Measurements from ENCODE around the gene RUFY3.
A peak's percentile ranks its signal among the peaks of the same experiment; 100 is the strongest.
"Not testable (repeated sequence)": the region's sequence is repeated elsewhere in the genome, so short reads cannot be mapped to it uniquely, and the experiment has no call there.

Gene RUFY3, protein sequence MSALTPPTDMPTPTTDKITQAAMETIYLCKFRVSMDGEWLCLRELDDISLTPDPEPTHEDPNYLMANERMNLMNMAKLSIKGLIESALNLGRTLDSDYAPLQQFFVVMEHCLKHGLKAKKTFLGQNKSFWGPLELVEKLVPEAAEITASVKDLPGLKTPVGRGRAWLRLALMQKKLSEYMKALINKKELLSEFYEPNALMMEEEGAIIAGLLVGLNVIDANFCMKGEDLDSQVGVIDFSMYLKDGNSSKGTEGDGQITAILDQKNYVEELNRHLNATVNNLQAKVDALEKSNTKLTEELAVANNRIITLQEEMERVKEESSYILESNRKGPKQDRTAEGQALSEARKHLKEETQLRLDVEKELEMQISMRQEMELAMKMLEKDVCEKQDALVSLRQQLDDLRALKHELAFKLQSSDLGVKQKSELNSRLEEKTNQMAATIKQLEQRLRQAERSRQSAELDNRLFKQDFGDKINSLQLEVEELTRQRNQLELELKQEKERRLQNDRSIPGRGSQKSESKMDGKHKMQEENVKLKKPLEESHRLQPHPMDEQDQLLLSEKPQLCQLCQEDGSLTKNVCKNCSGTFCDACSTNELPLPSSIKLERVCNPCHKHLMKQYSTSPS

DNA sequence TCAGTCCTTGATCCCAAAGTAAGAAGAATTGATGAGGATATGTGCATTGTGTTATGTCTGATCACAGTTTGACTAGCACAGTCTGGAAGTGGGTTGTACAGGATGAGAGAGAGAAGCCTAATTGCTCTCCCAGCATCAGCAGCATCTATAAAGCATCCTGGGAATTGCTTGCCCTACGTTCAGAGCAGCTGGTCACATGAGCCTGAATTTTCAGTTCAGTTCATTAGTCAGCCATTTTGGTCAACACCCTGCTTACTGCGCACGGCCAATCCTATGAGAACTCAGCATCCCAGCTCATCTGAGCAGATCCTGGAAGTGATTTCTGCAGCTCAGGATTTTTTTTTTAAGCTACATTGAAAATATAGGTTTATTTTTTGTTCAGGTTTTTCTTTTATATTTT lies at the start of gene RUFY3:
Gene RUFY3, plus strand, starts transcription at position 218 of the 400 bp plus-strand sequence. CDS start 610 bp downstream, outside the sequence.
- DNase-seq, result no peak

DNA sequence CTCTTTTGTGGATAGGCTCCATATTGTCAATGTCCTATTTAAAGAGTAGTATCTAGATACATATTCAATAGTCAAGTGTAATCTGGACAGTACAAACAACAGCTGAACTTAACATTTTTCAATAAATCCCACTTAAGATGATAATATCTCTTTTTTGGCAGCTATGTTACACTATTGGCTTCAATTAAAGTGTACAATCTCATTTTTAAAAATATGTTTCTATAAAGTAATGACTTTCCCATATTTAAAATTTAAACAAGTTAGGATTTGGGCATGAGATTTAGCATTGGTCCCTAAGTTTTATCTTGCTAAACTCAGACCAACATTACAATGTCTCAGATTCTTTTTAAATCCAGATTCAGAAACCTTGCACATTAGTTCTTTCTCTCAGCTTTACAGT lies 47.6 kb upstream of the RUFY3 start:
- no peak for DNase-seq

DNA sequence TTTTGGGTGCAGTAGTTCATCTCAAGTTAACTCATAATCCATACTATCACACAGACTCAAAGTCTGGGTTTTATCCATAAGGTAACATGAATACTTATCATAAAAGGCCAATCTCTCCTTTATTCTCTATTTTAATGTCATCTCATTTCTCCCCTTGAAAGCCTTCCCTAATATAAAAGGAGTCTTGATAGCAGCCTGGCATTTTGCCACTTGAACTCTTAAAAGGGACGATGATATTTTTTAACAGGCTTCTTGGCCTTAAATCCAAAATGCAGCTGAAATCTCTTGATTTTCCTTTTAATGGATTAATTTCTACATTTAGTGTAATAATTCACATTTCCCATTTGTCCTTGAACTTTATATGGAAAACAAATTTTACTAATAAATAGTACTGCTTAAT lies 47.0 kb upstream of the RUFY3 start:
- no peak for DNase-seq

DNA sequence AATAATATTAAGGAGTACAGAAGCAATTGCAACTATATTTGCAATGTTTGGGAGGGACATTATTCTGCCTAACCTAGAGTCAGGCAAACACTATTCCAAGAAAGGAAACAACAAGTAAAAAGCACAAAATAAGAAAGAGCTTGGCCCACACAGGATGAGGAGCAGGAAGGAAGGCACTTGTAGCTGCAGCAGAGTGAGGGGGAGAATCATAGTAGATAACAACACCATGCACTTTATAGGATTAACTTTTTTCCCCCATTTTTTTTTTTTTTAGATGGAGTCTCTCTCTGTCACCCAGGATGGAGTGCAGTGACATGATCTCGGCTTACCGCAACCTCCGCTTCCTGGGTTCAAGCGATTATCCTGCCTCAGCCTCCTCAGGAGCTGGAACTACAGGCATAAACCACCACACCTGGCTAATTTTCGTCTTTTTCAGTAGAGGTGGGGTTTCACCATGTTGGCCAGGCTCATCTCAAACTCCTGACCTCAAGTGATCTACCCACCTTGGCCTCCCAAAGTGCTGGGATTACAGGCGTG lies 45.1 kb upstream of the RUFY3 start:
- DNase-seq, result no peak

DNA sequence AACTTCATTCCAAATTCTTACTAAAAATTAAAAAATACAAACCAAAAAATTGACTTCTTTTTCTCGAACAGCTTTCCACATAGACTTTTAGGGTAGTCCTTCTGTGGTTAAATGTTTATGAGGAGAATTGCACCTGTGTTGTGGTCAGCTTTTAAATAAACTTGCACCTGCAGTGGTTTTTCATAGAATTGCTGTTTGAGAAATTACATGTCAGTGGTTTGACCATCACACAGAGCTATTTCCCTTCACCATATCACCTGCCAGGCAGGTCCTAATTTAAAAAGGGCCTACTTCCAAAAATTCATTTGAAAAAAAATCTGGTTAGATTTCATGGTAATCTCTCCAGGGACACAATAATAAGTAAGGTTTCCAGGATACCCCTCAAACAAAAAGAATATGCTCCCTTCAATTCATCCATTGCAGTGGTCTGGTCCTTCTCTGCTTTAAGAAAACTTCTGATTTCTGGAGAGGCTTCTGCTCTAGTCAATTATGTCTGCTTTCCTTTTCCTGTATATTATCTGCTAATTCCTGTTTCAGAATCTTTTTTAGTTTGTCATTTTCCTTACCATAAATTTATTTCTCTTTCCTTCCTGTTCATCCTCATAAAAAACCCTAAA lies 43.3 kb upstream of the RUFY3 start:
- DNase-seq, result no peak

DNA sequence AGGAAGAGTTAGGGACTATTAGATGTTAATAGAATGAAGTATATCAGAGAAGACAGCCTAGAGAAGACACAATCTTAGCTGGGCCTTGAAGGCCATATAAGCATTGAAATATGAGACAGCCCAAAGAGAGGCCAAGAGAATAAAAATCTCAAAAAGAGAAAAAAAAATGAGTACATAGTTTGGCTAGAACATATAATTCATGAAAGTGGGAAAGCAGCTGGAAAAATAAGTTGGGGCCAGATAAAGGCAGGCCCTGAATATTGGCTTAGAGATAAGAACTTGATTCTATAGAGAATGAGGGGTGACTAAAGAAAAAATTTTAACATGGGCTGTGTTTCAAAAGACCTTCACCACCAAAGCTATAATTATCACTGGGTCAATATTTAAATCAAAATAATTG lies 40.8 kb upstream of the RUFY3 start:
- DNase-seq, result no peak

DNA sequence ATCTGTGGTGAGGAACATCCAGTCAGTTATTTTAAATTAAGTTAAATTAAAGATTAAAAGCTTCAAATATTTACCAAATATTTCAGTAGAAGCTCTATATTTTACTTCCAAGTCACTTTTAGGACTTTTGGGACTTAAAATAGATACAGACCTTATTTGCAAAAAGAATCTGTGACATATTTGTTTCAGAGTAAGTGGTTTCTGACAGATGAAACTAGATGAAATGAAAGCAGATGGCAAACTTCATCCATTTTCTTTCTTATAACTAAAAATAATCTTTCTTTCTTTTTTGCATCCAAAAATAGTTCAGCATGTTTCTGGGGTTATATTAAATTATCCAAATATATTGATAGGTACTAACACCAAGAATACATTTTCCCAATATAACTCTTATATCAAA lies 40.1 kb upstream of the RUFY3 start:
- no peak for DNase-seq

DNA sequence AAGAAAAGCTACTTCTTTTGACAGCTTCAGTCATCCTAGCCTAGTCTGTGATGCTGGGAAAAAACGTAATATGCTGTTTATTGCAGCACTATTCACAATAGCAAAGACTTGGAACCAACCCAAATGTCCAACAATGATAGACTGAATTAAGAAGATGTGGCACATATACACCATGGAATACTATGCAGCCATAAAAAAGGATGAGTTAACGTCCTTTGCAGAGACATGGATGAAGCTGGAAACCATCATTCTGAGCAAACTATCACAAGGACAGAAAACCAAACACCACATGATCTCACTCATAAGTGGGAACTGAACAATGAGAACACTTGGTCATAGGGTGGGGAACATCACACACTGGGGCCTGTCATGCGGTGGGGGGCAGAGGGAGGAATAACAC lies 39.6 kb upstream of the RUFY3 start:
- not testable (repeated sequence) for DNase-seq

DNA sequence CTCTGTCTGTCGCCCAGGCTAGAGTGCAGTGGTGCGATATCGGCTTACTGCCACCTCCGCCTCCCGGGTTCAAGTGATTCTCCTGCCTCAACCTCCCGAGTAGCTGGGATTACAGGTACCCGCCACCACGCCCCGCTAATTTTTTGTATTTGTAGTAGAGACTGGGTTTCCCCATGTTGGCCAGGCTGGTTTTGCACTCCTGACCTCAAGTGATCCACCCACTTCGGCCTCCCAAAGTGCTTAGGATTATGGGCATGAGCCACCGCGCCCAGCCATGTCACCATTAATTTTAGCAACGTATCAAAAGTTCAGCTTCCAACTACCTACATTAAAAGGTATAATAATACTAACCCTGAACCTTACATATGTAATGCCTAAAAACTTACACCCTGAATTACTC lies 34.4 kb upstream of the RUFY3 start:
- no peak for DNase-seq

DNA sequence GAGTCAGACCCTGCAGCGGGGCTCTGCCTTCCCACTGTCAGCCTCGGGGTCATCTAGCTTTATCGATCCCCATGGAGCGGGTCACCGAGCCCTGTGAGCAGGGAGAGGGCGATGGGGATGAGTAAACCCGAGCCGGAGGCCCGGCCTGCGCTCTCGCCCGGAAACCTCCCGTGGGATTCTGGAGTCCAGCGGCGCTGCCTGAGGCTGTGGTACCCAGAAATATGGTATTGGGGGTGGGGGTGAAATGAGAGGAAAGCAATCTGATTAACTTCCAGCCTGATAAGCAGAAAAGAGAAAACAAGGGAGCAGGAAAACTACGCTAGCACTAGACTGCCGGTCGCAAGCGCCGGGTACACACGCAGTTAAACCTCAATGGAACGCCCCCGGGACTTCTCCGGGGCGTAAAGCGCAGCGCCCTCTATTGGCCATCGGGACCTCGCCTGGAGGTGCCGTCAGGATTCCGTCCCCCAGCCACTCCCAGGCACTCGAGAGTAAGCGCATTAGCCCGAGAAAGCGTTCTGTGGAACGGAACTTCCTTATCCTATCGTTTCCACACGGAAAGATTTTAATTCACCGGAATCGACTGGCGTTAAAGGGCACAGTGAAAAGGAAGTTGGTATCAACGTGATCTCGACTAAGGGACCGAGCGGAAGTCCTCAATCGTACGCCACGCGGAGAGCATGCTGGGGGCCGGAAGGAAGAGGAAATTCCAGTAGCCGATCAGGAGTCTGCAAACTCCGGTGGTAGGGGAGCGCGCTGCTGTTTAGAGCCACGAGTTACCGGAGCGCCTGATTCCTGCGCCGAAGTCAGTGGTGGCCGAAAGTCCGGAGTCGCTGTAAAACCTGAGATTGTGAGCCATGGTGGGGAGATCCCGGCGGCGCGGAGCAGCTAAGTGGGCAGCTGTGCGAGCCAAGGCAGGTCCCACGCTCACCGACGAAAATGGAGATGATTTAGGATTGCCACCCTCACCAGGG lies 33.7 kb upstream of the RUFY3 start, which contains the start of gene UTP3:
Gene UTP3, plus strand, starts transcription at position 712 of the 974 bp plus-strand sequence. Its CDS starts 146 bp downstream, at position 858.
- DNase-seq, result peak; percentile 92

DNA sequence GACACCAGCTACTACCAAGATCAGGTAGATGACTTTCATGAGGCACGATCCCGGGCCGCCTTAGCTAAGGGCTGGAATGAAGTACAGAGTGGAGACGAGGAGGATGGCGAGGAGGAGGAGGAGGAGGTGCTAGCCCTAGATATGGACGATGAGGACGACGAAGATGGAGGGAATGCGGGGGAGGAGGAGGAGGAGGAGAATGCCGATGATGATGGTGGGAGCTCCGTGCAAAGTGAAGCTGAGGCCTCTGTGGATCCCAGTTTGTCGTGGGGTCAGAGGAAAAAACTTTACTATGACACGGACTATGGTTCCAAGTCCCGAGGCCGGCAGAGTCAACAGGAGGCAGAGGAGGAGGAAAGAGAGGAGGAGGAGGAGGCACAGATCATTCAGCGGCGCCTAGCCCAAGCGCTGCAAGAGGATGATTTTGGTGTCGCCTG lies 33.0 kb upstream of the RUFY3 start:
- DNase-seq, result no peak

DNA sequence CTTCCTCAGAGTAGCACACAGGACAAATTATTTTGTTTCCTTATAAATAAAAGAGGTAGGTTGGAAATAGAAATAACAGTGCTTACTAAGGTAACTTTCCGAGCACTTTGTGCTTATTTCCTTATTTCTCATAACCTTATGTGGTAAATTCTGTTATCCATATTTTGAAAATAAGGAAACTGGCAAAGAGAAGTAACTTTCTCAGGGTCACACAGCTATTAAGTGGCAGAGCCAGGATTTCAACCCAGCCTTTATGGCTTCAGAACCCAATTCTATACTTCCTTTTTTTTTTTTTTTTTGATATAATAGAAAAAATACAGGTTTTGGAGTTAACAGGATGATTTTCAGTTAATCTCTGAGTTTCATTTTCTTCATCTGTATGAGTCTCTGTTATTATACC lies 30.1 kb upstream of the RUFY3 start:
- DNase-seq, result no peak

DNA sequence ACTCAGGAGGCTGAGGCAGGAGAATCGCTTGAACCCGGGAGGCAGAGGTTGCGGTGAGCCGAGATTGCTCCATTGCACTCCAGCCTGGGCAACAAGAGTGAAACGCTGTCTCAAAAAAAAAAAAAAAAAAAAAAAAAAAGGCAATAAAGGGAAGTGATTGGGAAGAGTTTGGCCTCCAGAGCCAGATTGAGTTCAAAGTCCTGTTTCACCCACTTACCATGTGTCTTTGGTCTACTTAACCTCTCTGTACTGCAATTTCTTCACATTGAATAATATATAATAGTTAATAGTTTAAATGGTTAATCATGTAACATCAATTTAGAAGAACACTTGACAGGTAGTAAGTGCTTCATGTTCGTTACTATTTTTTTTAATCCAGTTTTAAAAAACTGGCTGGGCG lies 27.1 kb upstream of the RUFY3 start:
- DNase-seq, result not testable (repeated sequence)

DNA sequence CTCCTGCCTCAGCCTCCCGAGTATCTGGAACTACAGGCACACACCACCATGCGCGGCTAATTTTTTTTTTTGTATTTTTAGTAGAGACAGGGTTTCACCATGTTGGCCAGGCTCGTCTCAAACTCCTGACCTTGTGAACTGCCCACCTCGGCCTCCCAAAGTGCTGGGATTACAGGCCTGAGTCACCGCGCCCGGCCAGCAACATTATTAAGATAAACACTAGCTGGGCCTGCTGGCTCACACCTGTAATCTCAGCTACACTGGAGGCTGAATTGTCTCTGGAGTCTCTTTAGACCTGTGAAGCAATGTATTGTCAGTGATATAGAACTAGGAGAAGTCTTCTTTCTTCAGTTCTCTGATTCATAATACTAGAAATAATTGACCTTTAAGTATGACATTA lies 23.3 kb upstream of the RUFY3 start:
- not testable (repeated sequence) for DNase-seq

DNA sequence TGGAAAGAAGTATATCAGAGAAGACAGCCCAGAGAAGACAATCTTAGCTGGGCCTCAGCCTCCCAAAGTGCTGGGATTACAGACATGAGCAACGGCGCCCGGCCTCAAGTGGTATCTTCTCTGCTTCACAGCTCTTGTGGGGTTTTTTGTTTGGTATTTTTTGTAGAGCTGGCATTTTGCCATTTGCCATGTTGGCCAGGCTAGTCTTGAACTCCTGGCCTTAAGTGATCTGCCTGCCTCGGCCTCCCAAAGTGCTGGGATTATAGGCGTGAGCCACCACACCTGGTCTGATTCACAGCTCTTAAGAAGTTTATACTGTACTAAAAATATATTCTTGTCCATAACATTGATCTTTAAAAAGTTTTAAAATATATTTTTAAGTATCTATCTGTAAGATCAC lies 21.1 kb upstream of the RUFY3 start:
- no peak for DNase-seq

DNA sequence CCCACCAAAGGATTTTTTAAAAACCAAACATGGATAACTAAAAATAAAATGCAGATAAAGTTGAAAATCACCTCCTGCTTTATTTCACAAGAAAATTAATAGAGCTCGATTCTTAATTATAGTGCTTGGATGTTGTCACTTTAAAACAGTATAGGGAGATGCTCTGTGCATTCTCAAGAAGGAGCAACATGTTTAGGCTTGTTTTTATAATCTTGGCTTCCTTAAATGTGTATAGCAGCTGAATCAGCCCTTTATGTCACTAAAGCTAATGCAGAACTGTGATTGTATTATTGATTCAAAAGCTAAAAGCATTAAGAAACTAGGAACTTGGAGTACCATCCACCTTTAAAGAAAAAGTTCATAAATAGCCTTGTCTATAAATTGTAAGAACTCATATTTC lies 20.5 kb upstream of the RUFY3 start:
- no peak for DNase-seq

DNA sequence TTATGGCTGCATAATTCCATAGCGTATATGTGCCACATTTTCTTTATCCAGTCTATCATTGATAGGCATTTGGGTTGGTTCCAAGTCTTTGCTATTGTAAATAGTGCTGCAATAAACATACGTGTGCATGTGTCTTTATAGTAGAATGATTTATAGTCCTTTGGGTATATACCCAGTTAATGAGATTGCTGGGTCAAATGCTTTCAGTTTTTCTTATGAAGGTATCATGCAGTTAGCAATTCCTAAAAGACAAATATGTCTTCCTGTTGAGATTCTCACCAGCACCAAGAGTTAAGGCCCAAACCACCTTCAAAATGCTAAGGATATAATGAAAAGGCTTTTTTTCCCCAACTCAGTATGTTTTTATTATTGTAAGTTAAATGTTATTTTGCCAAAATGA lies 19.2 kb upstream of the RUFY3 start:
- not testable (repeated sequence) for DNase-seq

DNA sequence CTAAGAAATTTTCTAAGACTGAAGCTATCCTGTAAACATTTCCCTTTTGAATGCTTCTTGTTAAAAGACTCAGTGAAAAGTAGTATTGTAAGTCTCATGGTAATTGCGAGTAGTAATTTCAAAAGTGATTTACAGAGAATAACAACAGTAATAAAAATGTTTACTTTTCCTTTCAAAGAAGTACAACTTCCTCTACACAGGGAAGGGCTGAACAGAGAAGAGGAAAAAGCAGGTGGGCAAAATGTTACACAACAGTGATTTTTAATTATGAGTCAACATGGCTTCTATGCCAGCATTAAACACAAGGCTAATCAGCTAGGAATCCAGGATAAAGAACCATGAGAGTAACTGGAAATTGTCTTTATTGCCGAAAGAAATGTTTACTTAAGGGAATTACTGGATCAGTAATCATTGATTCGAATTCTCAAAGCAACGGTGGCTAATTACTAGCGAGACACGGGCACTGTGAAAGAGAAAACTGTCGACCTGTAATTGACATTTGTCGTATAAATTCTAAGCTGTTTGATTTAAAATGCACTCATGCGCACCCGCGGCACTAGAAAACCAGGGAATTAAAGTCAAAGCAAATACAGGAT lies 18.0 kb upstream of the RUFY3 start:
- no peak for DNase-seq

DNA sequence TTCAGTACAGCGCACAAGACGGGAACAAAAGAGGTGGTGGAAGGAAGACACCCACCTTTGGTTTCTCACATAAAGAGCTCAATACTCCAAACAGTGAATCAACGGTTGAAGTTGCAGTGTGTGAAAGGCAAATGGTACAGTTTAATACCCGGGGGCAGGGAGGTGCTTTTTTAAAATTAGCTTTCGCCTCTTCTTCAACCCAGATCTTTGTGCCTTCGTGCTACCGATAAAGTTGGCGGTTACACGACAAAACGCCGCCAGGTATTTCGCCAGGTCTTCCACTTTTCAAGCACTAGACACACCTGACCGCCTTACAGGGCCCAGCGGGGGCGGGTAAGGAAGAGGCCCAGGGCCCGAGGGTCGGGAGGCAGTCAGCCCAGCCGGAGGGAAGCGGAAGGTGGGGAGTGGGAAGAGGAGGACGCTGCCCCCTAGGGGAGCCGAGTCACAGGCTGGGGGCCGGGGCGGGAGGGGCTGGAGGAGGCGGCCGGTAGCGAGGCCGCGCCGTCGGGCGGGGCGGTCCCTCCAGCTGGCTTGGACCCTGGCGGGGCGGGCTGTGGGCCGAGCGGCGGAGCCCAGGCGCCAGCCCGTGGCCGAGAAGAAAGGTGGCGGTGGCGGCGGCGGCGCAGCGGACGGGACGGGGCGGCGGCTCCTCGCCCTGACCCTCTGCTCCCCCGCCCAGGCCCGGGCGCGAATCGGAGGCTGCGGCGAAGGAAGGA lies 17.4 kb upstream of the RUFY3 start:
- peak; percentile 21 for DNase-seq

DNA sequence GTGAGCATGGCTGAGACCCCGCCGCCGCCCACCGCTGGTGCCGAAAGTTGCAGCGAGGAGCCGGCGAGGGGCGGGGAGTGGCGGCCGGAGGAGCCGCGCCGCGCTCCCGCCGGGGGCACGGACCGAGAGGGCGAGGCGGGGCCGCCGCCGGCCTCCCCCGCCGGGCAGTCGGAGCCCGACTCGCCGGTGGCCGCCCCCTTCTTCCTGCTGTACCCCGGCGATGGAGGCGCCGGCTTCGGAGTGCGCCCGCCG lies 16.9 kb upstream of the RUFY3 start:
- DNase-seq, result no peak

DNA sequence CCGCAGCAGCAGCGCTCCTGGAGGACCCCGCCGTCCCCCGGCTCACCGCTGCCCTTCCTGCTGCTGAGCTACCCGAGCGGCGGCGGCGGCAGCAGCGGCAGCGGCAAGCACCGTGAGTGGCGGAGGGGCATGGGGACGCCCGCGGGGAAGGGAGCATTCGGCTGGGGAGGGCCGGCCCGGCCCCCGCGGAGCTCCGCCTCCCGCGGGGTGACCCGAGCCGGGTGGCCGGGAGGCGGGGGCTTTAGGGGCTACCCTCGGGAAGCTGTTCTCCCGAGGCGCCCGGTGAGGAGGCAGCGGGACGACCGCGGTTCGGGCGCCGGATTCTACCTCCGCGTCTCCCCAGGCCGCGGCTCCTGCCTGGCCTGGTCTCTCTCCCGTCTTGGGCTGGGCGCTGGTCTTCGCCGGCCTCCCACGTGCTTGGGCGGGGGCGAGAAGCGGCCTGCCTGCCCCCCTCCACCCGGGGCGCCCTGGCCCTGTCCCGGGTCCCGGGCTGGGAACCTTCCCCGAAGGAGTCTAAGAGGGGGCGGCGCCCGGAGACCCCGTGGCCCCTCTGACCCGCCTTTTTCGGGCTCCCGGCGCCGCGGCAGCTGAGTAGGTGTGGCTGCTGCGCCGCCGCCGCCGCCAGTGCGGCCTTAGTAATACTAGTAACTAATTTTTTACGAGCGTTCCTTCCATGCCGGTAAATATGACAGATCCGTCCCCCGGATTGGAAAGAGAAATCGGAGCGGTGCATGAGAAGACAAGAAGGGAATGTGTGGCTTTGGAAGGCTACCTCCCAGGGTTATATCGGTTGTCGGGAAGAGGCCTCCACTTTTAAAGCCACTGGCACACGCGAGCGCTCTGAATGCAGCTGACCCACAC lies 16.4 kb upstream of the RUFY3 start:
- peak; percentile 54 for DNase-seq
